Activated naive CD8-positive, alpha-beta T cell treated with anti-CD3 and anti-CD28 coated beads, Interleukin-2, amount 10 ng/mL, durations not matched to agents 7 days and 5 days (primary cell): Measurements from ENCODE around the gene TRIM27. TPM values are rescaled to one million over a fixed set of nuclear protein-coding genes. Genes with fewer than 3 reads are reported as not detected.
"Not testable (repeated sequence)": the region's sequence is repeated elsewhere in the genome, so short reads cannot be mapped to it uniquely, and the experiment has no call there.

Experiments used
- ATAC-seq: fragments of 150-1000 bp; cut with Tn5 transposase; one replicate; pipeline ENCODE4 v1.10.0; 2021; ENCODE audit warnings: low read depth, moderate library complexity
- POLR2A ChIA-PET: fragments of 350-600 bp; sonication (Branson Sonifier 250); formaldehyde crosslinking; loops from one replicate; lab custom pipeline; 2021; ENCODE audit warnings: antibody characterized with exemption; lab: Charles Lee
- DNase-seq: peaks from one replicate; pipeline ENCODE4 v3.0.0; 2021
- H3K27ac Mint-ChIP-seq: one replicate; pipeline ENCODE4 v1.8.0; 2022; ENCODE audit warnings: mild to moderate bottlenecking, mixed read lengths
- H3K27me3 Mint-ChIP-seq: one replicate; pipeline ENCODE4 v1.8.0; 2022; ENCODE audit warnings: mild to moderate bottlenecking, moderate library complexity, mixed read lengths
- H3K36me3 Mint-ChIP-seq: one replicate; pipeline ENCODE4 v1.8.0; 2021; ENCODE audit warnings: mild to moderate bottlenecking, mixed read lengths
- H3K4me1 Mint-ChIP-seq: one replicate; pipeline ENCODE4 v1.8.0; 2021; ENCODE audit warnings: mixed read lengths
- H3K4me3 Mint-ChIP-seq: one replicate; pipeline ENCODE4 v1.8.0; 2022; ENCODE audit warnings: mild to moderate bottlenecking, moderate library complexity, mixed read lengths
- H3K9me3 Mint-ChIP-seq: one replicate; pipeline ENCODE4 v1.8.0; 2021; ENCODE audit warnings: mixed read lengths
- total RNA-seq, 2 experiments: library from RNA; stranded (reverse); gene quantifications; one replicate each; pipeline ENCODE4 v1.2.3, GENCODE V29; 2021

Gene TRIM27
- total RNA-seq, 2 experiments from 2014 or later, result 64.4 to 67.1 TPM

DNA sequence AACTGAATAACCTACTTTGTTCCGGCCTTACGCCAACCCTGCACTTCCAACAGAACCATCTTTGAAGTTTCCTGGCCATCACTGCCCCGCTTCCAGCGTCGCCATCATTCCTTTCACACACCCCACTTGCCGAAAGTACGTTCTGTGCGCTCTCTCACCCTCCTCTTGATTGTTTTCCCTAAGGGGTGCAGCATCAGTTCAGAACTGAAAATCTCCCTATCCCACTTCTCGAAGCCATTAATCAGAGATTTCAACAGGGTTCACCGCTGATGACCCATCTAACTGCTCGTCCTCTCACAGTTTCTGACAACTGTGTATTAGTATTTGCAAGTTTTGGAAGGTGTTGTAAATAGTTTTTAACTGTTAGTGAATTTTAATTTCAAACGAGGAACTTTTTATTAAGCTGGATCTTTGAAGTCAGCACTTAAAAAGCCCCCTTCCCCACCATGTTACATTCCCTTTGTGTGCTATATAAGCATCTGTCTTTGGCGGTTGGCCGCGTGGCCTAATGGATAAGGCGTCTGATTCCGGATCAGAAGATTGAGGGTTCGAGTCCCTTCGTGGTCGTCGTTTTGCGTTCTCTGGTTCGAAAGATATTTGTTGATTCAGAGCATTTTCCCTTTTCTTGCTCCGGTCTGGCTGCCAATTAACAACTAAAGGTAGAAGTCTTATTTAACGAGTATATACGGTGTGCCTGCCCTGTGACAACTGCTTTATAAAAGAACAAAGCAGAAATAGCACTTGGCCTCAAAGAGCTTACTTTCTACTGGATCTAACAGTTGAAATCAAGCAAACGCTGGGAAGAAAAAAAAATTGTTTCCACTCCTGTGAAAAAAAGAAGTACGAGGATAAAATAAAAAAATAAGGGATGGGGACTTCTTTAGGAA, 42.6 kb downstream of the TRIM27 start:
- H3K27ac Mint-ChIP-seq, result peak overlapping the region; percentile 81
- peaks cover 20% of the 10 kb centered on the region for H3K27me3 Mint-ChIP-seq
- H3K4me1 Mint-ChIP-seq, result peaks cover 29% of the 10 kb centered on the region
- peaks cover 3% of the 10 kb centered on the region for H3K9me3 Mint-ChIP-seq
- POLR2A ChIA-PET, result interaction anchor here (1.0 to 5.8 kb wide), 5 partner anchors 15 to 60 kb away, joined by 3 to 119 read pairs (median 5); partner anchors contain the start of gene TRIM27
- DNase-seq (peak; percentile 64), ATAC-seq (no peak)
- peak overlapping the region; percentile 84 for H3K4me3 Mint-ChIP-seq
- H3K36me3 Mint-ChIP-seq, result peaks cover 5% of the 10 kb centered on the region

DNA sequence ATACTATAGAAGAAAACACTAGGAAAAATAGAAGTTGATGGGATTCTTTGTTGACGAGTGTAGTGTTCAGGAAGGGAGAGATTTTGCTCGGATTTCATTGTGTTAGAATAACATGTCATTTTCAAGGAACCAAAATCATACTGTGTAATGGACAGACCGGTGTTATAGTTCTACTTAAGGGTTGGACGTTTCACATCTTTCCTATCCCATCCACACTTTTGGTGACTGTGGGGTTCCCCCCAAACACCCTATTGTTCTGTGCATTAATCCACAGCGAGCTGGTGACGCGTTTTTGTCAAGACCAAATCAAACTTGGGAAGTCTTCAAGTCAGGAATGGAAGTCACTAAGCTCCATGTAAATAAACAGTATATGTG, 43.3 kb downstream of the TRIM27 start:
- POLR2A ChIA-PET, result interaction anchor here (1.0 to 2.2 kb wide), 2 partner anchors 14 to 16 kb away, joined by 3 to 10 read pairs; no protein-coding TSS in a partner anchor
- ATAC-seq (no peak), DNase-seq (no peak)
- Mint-ChIP-seq H3K4me1 (peaks cover 23% of the 10 kb centered on the region), H3K36me3 (peaks cover 3% of the 10 kb centered on the region), H3K27ac (no peak overlapping the region), H3K4me3 (peak overlapping the region; percentile 84), H3K27me3 (peaks cover 20% of the 10 kb centered on the region), H3K9me3 (peaks cover 3% of the 10 kb centered on the region)

DNA sequence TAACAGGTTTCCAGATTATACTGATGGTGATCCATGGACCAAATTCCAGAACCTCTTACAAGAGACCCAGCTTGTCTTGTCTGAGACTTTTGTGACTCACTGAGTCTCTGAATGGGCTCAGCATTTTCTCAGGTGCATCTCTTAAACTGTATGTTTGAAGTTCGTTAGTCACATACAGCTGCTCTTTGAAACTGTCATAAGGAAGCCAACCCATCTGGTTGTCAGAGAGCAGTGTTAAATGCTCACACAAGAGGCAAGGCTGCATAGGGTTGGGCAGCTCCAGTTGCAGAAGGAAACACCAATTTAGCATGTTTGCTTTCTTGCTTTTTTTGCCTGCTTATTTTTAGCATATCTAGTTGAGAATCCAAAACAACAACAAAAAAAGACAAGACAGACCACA, 47.1 kb downstream of the TRIM27 start:
- ATAC-seq, result no peak

DNA sequence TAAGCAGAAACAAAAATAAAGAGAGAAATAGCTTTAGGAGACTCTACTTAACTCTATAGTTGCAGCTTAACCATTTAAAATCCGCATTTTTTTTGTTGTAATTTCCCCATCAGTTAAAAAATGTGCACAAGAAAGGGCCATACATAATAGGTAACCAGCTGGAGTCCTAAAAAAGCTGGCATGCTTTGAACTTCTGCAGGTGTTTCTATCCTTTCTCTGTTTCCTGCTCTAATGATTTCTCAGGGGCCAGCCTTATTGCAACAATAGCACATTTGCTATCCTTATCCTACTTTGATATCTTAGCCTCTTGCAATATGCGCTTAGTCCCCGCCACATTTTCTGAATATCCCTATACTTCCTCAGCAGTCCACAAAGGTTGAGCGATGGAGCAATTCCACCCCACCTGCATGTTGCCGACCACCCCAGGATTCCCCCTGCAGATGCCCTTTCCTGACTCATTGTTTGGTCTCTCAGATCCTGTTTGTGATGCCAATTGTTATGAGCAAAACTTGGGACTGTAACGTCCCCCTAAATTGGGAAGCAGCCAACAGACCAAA, 48.5 kb downstream of the TRIM27 start:
- POLR2A ChIA-PET, result interaction anchor here (0.6 to 1.4 kb wide), 6 partner anchors 9 to 49 kb away, joined by 3 to 7 read pairs (median 4); no protein-coding TSS in a partner anchor
- H3K27ac Mint-ChIP-seq, result no peak overlapping the region

More for the DNA sequence above, 47.1 kb downstream of the TRIM27 start:
- DNase-seq, result no peak
- Mint-ChIP-seq H3K27ac (no peak overlapping the region), H3K4me3 (no peak overlapping the region), H3K36me3 (no peaks in the 10 kb centered on the region), H3K9me3 (peaks cover 3% of the 10 kb centered on the region), H3K4me1 (peaks cover 14% of the 10 kb centered on the region), H3K27me3 (peaks cover 20% of the 10 kb centered on the region)
- POLR2A ChIA-PET, result interaction anchor here (1.1 to 1.5 kb wide), 2 partner anchors 10 to 48 kb away, joined by 3 to 5 read pairs; no protein-coding TSS in a partner anchor

DNA sequence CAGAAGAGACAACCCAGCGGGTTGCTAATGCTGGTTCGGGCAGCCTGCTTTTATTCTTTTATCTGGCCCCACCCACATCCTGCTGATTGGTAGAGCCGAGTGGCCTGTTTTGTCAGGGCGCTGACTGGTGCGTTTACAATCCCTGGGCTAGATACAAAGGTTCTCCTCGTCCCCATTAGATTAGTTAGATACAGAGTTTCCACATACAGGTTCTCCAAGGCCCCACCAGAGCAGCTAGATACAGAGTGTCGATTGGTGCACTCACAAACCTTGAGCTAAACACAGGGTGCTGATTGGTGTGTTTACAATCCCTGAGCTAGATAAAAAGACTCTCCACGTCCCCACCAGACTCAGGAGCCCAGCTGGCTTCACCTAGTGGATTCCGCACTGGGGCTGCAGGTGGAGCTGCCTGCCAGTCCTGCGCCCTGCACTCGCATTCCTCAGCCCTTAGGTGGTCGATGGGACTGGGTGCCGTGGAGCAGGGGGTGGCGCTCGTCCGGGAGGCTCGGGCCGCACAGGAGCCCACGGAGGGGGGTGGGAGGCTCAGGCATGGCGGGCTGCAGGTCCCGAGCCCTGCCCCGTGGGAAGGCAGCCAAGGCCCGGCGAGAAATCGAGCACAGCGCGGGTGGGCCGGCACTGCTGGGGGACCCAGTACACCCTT, 51.5 kb downstream of the TRIM27 start:
- POLR2A ChIA-PET, result interaction anchor here (1.4 kb wide), 1 partner anchor 979 kb away, joined by 4 read pairs; a partner anchor contains a TSS
- not testable (repeated sequence) for H3K4me3 Mint-ChIP-seq

More for the DNA sequence above, 48.5 kb downstream of the TRIM27 start:
- no peaks in the 10 kb centered on the region for H3K9me3 Mint-ChIP-seq
- H3K4me3 Mint-ChIP-seq, result no peak overlapping the region
- peaks cover 4% of the 10 kb centered on the region for H3K4me1 Mint-ChIP-seq
- no peak for ATAC-seq
- H3K27me3 Mint-ChIP-seq, result peaks cover 16% of the 10 kb centered on the region
- H3K36me3 Mint-ChIP-seq, result no peaks in the 10 kb centered on the region
- DNase-seq, result no peak

DNA sequence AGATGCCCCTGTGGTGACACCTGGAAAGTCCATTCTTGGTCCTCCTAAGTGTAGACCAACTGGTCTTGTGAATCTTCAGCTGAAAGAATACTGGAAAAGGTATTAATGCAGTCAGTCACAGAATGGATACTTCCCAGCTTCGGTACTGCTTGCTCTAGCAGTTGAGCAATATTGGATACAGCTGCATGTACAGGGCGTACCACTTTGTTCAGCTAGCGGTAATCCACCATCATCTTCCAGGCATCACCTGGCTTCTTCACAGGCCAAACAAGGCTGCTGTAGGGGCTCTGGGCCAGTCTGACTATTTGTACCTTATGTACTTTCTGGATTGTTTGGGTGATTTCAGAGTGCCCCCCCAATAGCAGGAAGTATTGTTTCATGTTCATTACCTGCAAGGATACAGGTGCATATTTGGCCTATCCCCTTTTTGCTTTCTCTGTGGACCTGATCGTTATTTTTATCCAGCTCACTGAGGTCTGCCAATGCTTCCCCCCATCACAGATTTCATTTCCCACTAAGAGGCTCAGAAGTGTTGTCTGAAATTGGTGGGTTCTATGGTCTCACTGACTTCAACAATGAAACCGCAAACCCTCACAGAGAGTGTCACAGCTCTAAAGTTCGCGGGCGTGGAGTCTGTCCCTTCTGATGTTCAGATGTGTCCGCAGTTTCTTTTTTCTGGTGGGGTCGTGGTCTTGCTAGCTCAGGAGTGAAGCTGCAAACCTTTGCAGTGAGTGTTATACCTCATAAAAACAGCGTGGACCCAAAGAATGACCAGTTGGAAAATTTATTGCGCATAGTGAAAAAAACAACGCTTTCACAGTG, 52.2 kb downstream of the TRIM27 start:
- H3K36me3 Mint-ChIP-seq, result no peaks in the 10 kb centered on the region
- POLR2A ChIA-PET, result interaction anchor here (1.0 to 1.4 kb wide), 2 partner anchors 24 to 979 kb away, joined by 3 to 4 read pairs; a partner anchor contains a TSS
- H3K9me3 Mint-ChIP-seq, result no peaks in the 10 kb centered on the region
- no peak overlapping the region for H3K27ac Mint-ChIP-seq
- no peak for DNase-seq
- ATAC-seq, result no peak
- H3K4me3 Mint-ChIP-seq, result no peak overlapping the region
- peaks cover 12% of the 10 kb centered on the region for H3K4me1 Mint-ChIP-seq
- no peaks in the 10 kb centered on the region for H3K27me3 Mint-ChIP-seq

More for the DNA sequence above, 51.5 kb downstream of the TRIM27 start:
- H3K27ac Mint-ChIP-seq, ATAC-seq, H3K36me3 Mint-ChIP-seq, H3K27me3 Mint-ChIP-seq, H3K9me3 Mint-ChIP-seq, H3K4me1 Mint-ChIP-seq, DNase-seq: not testable (repeated sequence)

DNA sequence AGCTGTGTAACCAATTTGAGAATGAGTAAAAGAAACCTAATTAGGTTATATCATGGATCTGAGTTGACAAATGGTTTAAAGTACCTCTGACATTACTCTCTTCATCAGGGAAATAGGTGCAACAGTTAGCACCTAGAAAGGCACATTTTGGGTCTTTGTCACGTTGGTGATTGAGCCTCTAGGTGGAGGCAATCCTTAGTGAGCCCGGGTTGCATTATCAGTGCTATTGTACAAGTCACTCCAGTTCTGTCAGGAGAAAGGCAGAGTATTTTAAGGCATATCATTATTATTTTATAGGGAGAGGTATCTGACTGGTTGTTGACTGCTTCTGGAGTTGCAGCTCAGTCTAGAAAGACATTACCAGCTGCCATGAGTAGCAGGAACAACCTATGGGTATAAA, 54.9 kb downstream of the TRIM27 start:
- no peaks in the 10 kb centered on the region for H3K36me3 Mint-ChIP-seq
- no peak for ATAC-seq
- POLR2A ChIA-PET, result interaction anchor here (1.8 to 7.4 kb wide), 2 partner anchors 16 to 27 kb away, joined by 6 to 64 read pairs; no protein-coding TSS in a partner anchor
- H3K4me3 Mint-ChIP-seq, result no peak overlapping the region
- H3K27ac Mint-ChIP-seq, result no peak overlapping the region
- no peaks in the 10 kb centered on the region for H3K27me3 Mint-ChIP-seq
- H3K9me3 Mint-ChIP-seq, result peaks cover 5% of the 10 kb centered on the region
- no peak for DNase-seq
- peaks cover 23% of the 10 kb centered on the region for H3K4me1 Mint-ChIP-seq

DNA sequence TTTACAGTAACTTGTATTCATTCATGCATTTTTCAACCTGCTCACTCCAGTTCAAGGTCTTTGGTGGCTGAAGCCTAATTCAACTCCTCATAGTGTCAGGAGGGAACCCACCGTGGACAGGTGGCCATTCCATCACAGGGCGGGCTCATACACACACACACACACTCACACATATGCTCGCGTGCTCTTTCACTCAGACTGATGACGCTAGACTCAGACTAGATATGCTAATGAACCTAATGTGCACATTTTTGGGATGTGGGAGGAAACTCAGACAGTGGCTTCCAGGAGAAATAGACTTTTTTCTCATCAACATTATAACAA, 56.7 kb downstream of the TRIM27 start:
- Mint-ChIP-seq H3K27me3 (no peaks in the 10 kb centered on the region), H3K36me3 (peaks cover 3% of the 10 kb centered on the region), H3K27ac (peak overlapping the region; percentile 93), H3K9me3 (peaks cover 7% of the 10 kb centered on the region), H3K4me1 (peaks cover 32% of the 10 kb centered on the region), H3K4me3 (peak overlapping the region; percentile 84)
- DNase-seq, result peak; percentile 37
- POLR2A ChIA-PET, result interaction anchor here (1.3 to 7.4 kb wide), 17 partner anchors 9 to 1059 kb away, joined by 3 to 64 read pairs (median 8); partner anchors contain the start of gene TRIM27
- peak; percentile 17 for ATAC-seq

DNA sequence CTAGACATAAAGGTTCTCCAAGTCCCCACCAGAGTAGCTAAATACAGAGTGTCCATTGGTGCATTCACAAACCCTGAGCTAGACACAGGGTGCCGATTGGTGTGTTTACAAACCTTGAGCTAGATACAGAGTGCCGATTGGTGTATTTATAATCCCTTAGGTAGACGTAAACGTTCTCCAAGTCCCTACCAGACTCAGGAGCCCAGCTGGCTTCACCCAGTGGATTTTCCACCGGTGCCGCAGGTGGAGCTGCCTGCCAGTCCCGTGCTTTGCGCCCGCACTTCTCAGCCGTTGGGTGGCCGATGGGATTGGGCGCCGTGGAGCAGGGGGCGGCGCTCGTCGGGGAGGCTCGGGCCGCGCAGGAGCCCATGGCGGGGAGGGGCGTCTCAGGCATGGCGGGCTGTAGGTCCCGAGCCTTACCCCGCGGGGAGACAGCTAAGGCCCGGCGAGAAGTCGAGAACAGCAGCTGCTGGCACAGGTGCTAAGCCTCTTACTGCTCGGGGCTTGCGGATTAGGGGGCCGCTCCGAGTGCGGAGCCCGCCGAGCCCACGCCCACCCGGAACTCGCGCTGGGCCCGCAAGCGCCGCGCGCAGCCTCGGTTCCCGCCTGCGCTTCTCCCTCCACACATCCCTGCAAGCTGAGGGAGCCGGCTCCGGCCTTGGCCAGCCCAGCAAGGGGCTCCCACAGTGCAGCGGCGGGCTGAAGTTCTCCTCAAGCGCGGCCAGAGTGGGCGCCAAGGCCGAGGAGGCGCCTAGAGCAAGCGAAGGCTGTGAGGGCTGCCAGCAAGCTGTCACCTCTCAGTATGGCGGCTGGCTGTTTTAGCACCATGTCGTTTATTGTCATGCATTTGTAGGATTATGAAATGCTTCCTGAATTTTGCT, 57.3 kb downstream of the TRIM27 start:
- H3K4me3 Mint-ChIP-seq, result peak overlapping the region; percentile 84
- not testable (repeated sequence) for H3K9me3 Mint-ChIP-seq, H3K27me3 Mint-ChIP-seq, H3K36me3 Mint-ChIP-seq
- POLR2A ChIA-PET, result interaction anchor here (0.6 to 7.4 kb wide), 27 partner anchors 8 to 1734 kb away, joined by 3 to 64 read pairs (median 5); partner anchors contain the start of gene TRIM27
- DNase-seq, result peak; percentile 86
- H3K4me1 Mint-ChIP-seq, result peaks cover 32% of the 10 kb centered on the region
- peak overlapping the region; percentile 93 for H3K27ac Mint-ChIP-seq
- ATAC-seq, result peak; percentile 72

DNA sequence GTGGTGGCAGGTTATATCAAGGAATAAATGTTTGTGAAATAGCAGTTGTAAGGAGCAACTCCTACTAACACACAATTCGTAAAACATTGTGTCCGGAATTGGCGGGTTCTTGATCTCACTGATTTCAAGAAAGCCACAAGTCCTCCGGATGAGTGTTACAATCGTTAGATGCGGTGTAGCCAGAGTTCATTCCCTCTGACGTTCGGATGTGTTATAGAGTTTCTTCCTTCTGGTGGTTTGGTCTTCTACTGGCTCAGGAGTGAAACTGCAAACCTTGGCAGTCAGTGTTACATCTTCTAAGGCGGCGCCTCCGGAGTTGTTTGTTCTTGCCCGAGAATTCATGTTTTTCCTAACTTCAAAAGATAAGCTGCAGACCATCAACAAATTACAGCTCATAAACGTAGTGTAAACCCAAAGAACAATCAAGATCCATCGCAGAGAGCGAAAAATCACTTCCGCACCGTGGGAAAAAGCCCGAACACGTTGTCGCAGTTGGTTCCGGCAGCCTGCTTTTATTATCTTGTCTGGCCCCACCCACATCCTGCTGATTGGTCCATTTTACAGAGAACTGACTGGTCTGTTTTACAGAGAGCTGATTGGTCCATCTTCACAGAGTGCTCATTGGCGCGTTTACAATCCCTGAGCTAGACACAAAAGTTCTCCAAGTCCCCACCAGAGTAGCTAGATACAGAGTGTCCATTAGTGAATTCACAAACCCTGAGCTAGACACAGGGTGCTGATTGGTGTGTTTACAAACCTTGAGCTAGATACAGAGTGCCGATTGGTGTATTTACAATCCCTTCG, 58.2 kb downstream of the TRIM27 start:
- ATAC-seq (peak; percentile 19), DNase-seq (peak; percentile 51)
- H3K9me3 Mint-ChIP-seq, result peaks cover 7% of the 10 kb centered on the region
- POLR2A ChIA-PET, result interaction anchor here (0.6 to 7.4 kb wide), 28 partner anchors 9 to 1734 kb away, joined by 3 to 64 read pairs (median 5); partner anchors contain the start of gene TRIM27
- H3K27me3 Mint-ChIP-seq, result no peaks in the 10 kb centered on the region
- H3K4me1 Mint-ChIP-seq, result peaks cover 36% of the 10 kb centered on the region
- H3K4me3 Mint-ChIP-seq, result peak overlapping the region; percentile 84
- H3K36me3 Mint-ChIP-seq, result peaks cover 3% of the 10 kb centered on the region
- peak overlapping the region; percentile 93 for H3K27ac Mint-ChIP-seq
